Measurements from ENCODE around the gene OR2T2.

DNA sequence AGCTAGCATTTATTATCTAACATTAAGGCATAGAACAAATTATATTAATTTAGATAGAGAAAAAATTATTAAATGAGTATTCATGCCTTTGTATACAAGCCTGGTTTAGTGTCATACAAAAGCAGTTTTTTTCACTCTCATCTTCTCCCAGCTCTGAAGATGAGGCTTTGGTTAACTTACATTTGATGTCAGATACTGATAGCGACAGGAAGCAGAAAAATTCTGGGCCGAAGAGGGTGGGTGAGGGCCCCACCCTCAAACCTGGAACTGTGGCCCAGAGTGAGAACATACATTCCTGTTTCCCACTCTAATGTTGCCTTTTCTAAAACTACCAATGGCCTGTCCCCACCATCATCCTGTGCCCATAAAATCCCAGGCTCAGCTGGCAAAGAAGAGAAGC lies 27.6 kb upstream of the OR2T2 start:
- TF ChIP-seq POLR2AphosphoS5 (IDR thresholded peaks at IDR 0.05; ENCODE audit: low read depth, low read length) = no peak
- TF ChIP-seq, protein P1, sequence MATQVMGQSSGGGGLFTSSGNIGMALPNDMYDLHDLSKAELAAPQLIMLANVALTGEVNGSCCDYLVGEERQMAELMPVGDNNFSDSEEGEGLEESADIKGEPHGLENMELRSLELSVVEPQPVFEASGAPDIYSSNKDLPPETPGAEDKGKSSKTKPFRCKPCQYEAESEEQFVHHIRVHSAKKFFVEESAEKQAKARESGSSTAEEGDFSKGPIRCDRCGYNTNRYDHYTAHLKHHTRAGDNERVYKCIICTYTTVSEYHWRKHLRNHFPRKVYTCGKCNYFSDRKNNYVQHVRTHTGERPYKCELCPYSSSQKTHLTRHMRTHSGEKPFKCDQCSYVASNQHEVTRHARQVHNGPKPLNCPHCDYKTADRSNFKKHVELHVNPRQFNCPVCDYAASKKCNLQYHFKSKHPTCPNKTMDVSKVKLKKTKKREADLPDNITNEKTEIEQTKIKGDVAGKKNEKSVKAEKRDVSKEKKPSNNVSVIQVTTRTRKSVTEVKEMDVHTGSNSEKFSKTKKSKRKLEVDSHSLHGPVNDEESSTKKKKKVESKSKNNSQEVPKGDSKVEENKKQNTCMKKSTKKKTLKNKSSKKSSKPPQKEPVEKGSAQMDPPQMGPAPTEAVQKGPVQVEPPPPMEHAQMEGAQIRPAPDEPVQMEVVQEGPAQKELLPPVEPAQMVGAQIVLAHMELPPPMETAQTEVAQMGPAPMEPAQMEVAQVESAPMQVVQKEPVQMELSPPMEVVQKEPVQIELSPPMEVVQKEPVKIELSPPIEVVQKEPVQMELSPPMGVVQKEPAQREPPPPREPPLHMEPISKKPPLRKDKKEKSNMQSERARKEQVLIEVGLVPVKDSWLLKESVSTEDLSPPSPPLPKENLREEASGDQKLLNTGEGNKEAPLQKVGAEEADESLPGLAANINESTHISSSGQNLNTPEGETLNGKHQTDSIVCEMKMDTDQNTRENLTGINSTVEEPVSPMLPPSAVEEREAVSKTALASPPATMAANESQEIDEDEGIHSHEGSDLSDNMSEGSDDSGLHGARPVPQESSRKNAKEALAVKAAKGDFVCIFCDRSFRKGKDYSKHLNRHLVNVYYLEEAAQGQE (IDR thresholded peaks at IDR 0.05; ENCODE audit: insufficient read depth in 1 of 2, low read depth in 2 of 2, low read length in 2 of 2) = no peak
- TF ChIP-seq TAF1 (IDR thresholded peaks at IDR 0.05; ENCODE audit: borderline replicate concordance, insufficient read depth, low read length) = no peak
- no peak for TF ChIP-seq SIN3A (IDR thresholded peaks at IDR 0.05; ENCODE audit: borderline replicate concordance, insufficient read depth, low read length)
- TF ChIP-seq FOXP2 (optimal IDR thresholded peaks at IDR 0.05; ENCODE audit: borderline replicate concordance, extremely low read depth, extremely low read length, insufficient read depth) = no peak
